Activated CD4-positive, alpha-beta memory T cell treated with anti-CD3 and anti-CD28 coated beads, Interleukin-2, amount 10 ng/mL, durations not matched to agents 7 days and 5 days (primary cell): ENCODE measurements around the gene NMUR2. TPM values are rescaled to one million over a fixed set of nuclear protein-coding genes. Genes with fewer than 3 reads are reported as not detected.

Experiments
- CTCF ChIA-PET: fragments of 350-600 bp; sonication (Branson Sonifier 250); formaldehyde crosslinking; loops from one replicate; lab custom pipeline; 2021; ENCODE audit warnings: antibody characterized with exemption, inconsistent platforms; lab: Charles Lee
- POLR2A ChIA-PET: fragments of 350-600 bp; sonication (Branson Sonifier 250); formaldehyde crosslinking; loops from one replicate; lab custom pipeline; 2021; ENCODE audit warnings: antibody characterized with exemption; lab: Charles Lee
- DNase-seq: peaks from one replicate; pipeline ENCODE4 v3.0.0-alpha.2; 2020
- H3K27ac Mint-ChIP-seq: one replicate; pipeline ENCODE4 v1.8.0; 2021; ENCODE audit warnings: mild to moderate bottlenecking, mixed read lengths
- H3K27me3 Mint-ChIP-seq: one replicate; pipeline ENCODE4 v1.8.0; 2021; ENCODE audit warnings: mixed read lengths
- H3K36me3 Mint-ChIP-seq: one replicate; pipeline ENCODE4 v1.8.0; 2021; ENCODE audit warnings: low read depth, mixed read lengths
- H3K4me1 Mint-ChIP-seq: one replicate; pipeline ENCODE4 v1.8.0; 2021; ENCODE audit warnings: mixed read lengths
- H3K4me3 Mint-ChIP-seq: one replicate; pipeline ENCODE4 v1.8.0; 2021; ENCODE audit warnings: mild to moderate bottlenecking, mixed read lengths
- H3K9me3 Mint-ChIP-seq: one replicate; pipeline ENCODE4 v1.8.0; 2021; ENCODE audit warnings: mixed read lengths
- total RNA-seq, 2 experiments: library from RNA; stranded (reverse); gene quantifications; one replicate each; pipeline ENCODE4 v1.2.3, GENCODE V29; 2021

NMUR2 gene, protein sequence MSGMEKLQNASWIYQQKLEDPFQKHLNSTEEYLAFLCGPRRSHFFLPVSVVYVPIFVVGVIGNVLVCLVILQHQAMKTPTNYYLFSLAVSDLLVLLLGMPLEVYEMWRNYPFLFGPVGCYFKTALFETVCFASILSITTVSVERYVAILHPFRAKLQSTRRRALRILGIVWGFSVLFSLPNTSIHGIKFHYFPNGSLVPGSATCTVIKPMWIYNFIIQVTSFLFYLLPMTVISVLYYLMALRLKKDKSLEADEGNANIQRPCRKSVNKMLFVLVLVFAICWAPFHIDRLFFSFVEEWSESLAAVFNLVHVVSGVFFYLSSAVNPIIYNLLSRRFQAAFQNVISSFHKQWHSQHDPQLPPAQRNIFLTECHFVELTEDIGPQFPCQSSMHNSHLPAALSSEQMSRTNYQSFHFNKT
- total RNA-seq: not detected

GRCh38 chr5:152405145-152405544, at the start of gene NMUR2:
Gene NMUR2 (minus strand): TSS chr5:152405279. CDS start chr5:152405113, 166 bp downstream.
- Mint-ChIP-seq H3K9me3 (no peaks in the 10 kb centered on the region), H3K27me3 (no peaks in the 10 kb centered on the region), H3K36me3 (no peaks in the 10 kb centered on the region), H3K27ac (no peak within 1 kb of the TSS), H3K4me1 (no peaks in the 10 kb centered on the region), H3K4me3 (no peak within 1 kb of the TSS)
- no peak for DNase-seq
- CTCF ChIA-PET: no interaction called here
- POLR2A ChIA-PET: no interaction called here

DNA sequence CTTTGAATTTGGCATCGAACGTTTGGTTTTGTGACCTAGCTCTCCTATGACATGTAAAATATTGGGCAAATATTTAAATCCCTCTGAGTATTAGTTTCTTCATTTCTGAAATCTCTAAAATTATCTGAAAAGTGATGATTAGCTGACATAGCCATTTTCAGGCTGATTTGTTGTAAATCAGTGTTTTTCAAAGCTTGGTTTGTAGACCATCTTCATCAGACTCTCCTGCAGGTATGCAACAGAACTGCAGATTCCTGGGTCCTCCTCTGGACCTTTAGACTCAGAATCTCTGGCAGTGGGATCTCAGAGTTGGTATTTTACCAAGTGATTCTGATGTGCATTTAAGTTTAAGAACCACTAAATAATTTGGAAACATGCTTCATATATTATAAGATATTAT, 38.9 kb upstream of the NMUR2 start:
- H3K36me3 Mint-ChIP-seq: no peaks in the 10 kb centered on the region

GRCh38 chr5:152439791-152440190, 34.7 kb upstream of the NMUR2 start:
- Mint-ChIP-seq H3K4me1 (no peaks in the 10 kb centered on the region), H3K9me3 (no peaks in the 10 kb centered on the region), H3K4me3 (no peak overlapping the region), H3K36me3 (no peaks in the 10 kb centered on the region), H3K27me3 (no peaks in the 10 kb centered on the region), H3K27ac (no peak overlapping the region)
- POLR2A ChIA-PET: no interaction called here
- CTCF ChIA-PET: no interaction called here
- DNase-seq: no peak

More for the DNA sequence above, 38.9 kb upstream of the NMUR2 start:
- ChIA-PET CTCF (no interaction called here), POLR2A (no interaction called here)
- Mint-ChIP-seq H3K9me3 (no peaks in the 10 kb centered on the region), H3K27ac (no peak overlapping the region), H3K4me1 (no peaks in the 10 kb centered on the region), H3K4me3 (no peak overlapping the region), H3K27me3 (no peaks in the 10 kb centered on the region)
- no peak for DNase-seq

DNA sequence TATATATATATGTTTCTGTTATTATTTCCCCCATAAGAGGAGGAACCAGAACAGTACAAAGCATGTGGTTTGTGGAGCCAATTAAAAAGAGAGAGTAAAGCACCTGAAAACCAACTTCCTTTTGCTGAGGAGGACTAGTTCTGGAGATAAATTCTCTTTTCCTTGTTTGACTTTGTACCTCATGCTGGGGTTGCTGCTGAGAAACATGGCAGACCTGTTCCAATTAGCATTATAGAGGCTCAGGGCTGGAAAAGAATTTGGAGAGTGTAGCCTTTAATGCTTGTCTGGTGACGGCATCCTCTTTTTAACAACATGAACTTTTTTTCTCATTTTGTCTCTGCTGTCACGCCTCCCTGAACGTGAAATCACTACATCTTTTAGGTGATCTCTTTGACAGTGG, 32.8 kb upstream of the NMUR2 start:
- CTCF ChIA-PET: no interaction called here
- no peak for DNase-seq
- H3K27ac Mint-ChIP-seq: no peak overlapping the region
- no peaks in the 10 kb centered on the region for H3K36me3 Mint-ChIP-seq
- no peaks in the 10 kb centered on the region for H3K4me1 Mint-ChIP-seq
- H3K9me3 Mint-ChIP-seq: no peaks in the 10 kb centered on the region
- no peaks in the 10 kb centered on the region for H3K27me3 Mint-ChIP-seq
- POLR2A ChIA-PET: no interaction called here
- no peak overlapping the region for H3K4me3 Mint-ChIP-seq

DNA sequence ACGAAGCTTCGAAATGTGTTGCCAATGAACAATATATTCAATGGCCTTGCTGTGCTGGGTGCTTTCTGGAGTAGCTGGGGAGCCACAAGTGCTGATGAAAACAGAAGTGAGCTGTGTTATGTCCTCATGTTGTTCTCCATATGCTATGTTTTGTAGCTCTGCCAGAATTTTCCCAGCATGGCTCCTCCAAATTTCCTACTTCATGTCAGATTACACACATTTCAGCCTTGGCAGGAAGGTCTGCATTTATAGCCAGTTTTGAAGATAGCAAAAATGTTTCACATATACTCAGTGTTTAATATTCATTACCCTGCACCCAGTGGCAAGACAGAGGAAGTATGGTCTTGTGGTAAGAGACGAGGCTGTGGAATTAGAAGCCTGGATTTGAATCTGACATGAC, 22.6 kb upstream of the NMUR2 start:
- Mint-ChIP-seq H3K27ac (no peak overlapping the region), H3K36me3 (no peaks in the 10 kb centered on the region), H3K27me3 (no peaks in the 10 kb centered on the region), H3K4me1 (no peaks in the 10 kb centered on the region), H3K4me3 (no peak overlapping the region), H3K9me3 (no peaks in the 10 kb centered on the region)
- CTCF ChIA-PET: no interaction called here
- POLR2A ChIA-PET: no interaction called here
- no peak for DNase-seq

DNA sequence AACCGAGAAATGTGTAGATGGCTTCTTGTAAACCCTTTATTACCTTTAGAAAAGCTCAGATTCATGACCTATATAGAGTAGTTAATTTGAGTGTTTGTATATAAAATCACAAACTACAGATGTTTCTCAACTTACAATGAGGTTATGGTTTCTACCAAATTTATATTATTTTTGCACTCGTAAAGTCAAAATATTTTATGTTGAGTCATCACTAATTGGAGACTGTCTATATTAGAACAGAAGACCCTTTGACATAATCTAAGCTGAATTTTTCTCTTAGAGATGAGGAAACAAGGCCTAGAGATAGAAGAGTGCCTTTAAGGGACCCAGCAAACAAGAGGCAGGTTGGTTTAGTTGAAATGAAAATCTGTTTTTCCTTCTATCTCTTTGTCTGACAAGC, 20.0 kb upstream of the NMUR2 start:
- Mint-ChIP-seq H3K4me3 (no peak overlapping the region), H3K27me3 (no peaks in the 10 kb centered on the region), H3K9me3 (no peaks in the 10 kb centered on the region), H3K4me1 (no peaks in the 10 kb centered on the region), H3K27ac (no peak overlapping the region), H3K36me3 (no peaks in the 10 kb centered on the region)
- no peak for DNase-seq
- ChIA-PET CTCF (no interaction called here), POLR2A (no interaction called here)

DNA sequence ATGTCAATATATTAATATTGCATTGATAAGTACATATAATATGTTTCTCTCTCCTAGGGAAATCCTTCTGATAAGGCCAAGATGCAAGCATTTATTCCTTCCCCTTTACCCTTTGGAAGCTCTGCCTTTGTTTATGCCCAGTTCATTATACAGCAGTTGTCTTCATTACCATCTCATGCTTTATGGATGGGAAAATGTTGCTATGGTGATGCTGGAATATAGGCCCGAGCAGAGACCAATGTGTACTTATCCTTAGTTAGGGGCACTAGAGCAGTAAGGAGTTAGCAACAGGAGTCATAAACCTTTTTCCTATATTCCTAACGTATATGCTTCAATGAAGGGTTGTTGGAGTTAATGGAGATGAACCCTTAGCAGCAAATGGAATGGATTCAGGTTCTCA, 19.4 kb upstream of the NMUR2 start:
- Mint-ChIP-seq H3K4me3 (no peak overlapping the region), H3K27ac (no peak overlapping the region), H3K4me1 (no peaks in the 10 kb centered on the region), H3K27me3 (no peaks in the 10 kb centered on the region), H3K9me3 (no peaks in the 10 kb centered on the region), H3K36me3 (no peaks in the 10 kb centered on the region)
- ChIA-PET POLR2A (no interaction called here), CTCF (no interaction called here)
- DNase-seq: no peak

DNA sequence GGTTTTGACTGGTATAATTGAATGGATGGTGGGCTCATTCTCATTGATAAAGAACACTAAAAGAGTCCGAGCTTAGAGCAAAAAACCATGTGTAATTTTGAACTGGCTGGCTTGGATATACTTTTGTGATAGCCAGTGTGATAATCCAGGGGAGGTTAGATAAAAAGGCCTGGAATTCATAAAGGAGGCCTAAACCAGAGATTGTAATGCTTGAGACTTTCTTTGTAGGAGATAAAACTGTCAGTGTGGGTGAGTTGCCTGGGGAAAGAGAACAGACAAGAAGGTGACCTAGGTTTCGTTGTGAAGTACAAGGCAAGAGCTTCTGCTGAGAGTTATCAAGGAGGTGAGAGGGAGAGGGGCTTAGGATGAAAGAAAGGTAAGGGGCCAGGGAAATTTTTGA, 17.0 kb upstream of the NMUR2 start:
- H3K9me3 Mint-ChIP-seq: no peaks in the 10 kb centered on the region
- H3K27me3 Mint-ChIP-seq: no peaks in the 10 kb centered on the region
- H3K4me3 Mint-ChIP-seq: no peak overlapping the region
- H3K4me1 Mint-ChIP-seq: no peaks in the 10 kb centered on the region
- H3K36me3 Mint-ChIP-seq: no peaks in the 10 kb centered on the region
- CTCF ChIA-PET: no interaction called here
- DNase-seq: no peak
- H3K27ac Mint-ChIP-seq: no peak overlapping the region
- POLR2A ChIA-PET: no interaction called here

DNA sequence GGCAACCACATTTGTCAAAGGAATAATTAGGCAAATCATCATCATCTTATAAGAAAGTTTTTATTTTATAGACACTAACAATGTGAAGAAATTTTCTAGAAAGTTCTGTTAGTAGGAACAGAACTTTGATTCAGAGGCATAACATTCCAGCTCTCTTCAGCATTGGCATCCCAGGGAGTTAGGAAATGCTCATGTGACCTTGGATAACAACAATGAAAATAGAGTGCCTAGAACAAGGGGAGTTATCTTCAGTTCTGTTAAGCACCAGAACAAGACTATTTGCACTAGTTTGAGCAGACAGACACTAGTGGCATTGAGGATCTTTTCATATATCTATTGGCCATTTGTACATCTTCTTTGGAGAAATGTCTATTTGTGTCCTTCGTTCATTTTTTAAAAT, 7.0 kb upstream of the NMUR2 start:
- no peaks in the 10 kb centered on the region for H3K27me3 Mint-ChIP-seq
- H3K4me3 Mint-ChIP-seq: no peak overlapping the region
- ChIA-PET CTCF (no interaction called here), POLR2A (no interaction called here)
- no peak for DNase-seq
- H3K27ac Mint-ChIP-seq: no peak overlapping the region
- peaks cover 2% of the 10 kb centered on the region for H3K9me3 Mint-ChIP-seq
- H3K4me1 Mint-ChIP-seq: no peaks in the 10 kb centered on the region
- H3K36me3 Mint-ChIP-seq: no peaks in the 10 kb centered on the region

DNA sequence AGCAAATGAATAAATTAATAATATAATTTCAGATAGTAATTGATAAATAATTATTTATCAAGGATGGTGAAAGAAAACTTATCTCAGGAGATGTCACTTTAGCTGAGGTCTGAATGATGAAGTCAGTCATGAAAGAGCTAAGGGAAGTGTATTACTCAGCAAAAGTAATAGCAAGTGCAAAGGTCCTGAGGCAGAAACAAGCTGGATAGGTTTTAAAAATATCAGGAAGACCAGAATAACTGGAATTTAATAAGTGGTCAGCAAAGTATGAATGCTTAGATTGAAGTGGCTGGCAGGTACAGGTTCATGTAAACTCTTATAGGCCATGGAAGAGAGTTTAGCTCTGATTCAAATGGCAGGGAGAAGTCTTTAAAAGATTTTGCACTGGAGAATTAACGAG, 1.0 kb upstream of the NMUR2 start:
- no peak for DNase-seq
- CTCF ChIA-PET: interaction anchor here (0.6 kb wide), 1 partner anchor 1620 kb away, joined by 3 read pairs; no protein-coding TSS in a partner anchor
- Mint-ChIP-seq H3K27ac (no peak overlapping the region), H3K36me3 (no peaks in the 10 kb centered on the region), H3K27me3 (no peaks in the 10 kb centered on the region), H3K4me1 (no peaks in the 10 kb centered on the region), H3K4me3 (no peak overlapping the region), H3K9me3 (no peaks in the 10 kb centered on the region)
- POLR2A ChIA-PET: no interaction called here

GRCh38 chr5:152404494-152404893, 585 bp downstream of the NMUR2 start:
- ChIA-PET CTCF (no interaction called here), POLR2A (no interaction called here)
- Mint-ChIP-seq H3K27me3 (no peaks in the 10 kb centered on the region), H3K9me3 (no peaks in the 10 kb centered on the region), H3K27ac (no peak overlapping the region), H3K36me3 (no peaks in the 10 kb centered on the region), H3K4me3 (no peak overlapping the region), H3K4me1 (no peaks in the 10 kb centered on the region)
- DNase-seq: no peak

GRCh38 chr5:152403046-152403445, 2.0 kb downstream of the NMUR2 start:
- no peaks in the 10 kb centered on the region for H3K4me1 Mint-ChIP-seq
- H3K27me3 Mint-ChIP-seq: no peaks in the 10 kb centered on the region
- H3K4me3 Mint-ChIP-seq: no peak overlapping the region
- ChIA-PET CTCF (no interaction called here), POLR2A (no interaction called here)
- DNase-seq: no peak
- no peaks in the 10 kb centered on the region for H3K36me3 Mint-ChIP-seq
- H3K27ac Mint-ChIP-seq: no peak overlapping the region
- no peaks in the 10 kb centered on the region for H3K9me3 Mint-ChIP-seq

- Mint-ChIP-seq H3K36me3 (no peaks in the 10 kb centered on the region), H3K4me3 (no peak overlapping the region), H3K4me1 (no peaks in the 10 kb centered on the region), H3K9me3 (no peaks in the 10 kb centered on the region), H3K27me3 (no peaks in the 10 kb centered on the region), H3K27ac (no peak overlapping the region)
- ChIA-PET POLR2A (no interaction called here), CTCF (no interaction called here)
- no peak for DNase-seq
Observed at GRCh38 chr5:152400846-152401245, 4.2 kb downstream of the NMUR2 start.

DNA sequence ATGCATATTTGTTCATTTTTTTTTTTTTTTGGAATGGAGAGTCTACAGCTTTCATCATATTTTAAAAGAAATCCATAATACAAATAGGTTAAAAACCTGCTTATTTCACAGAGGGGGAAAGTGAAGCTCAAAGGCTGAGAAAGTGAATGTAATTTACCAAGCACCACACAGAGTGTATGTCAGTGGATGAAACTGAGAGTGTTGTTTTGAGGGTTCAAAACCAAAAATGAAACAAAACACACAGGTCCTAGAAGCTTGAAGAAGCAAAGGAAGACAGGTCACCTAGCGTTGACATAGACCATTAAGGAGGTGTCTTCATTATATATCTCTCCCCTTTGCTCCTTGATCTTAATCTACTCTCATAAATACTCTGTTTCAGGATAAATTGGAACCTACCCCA, 7.5 kb downstream of the NMUR2 start:
- Mint-ChIP-seq H3K27me3 (no peaks in the 10 kb centered on the region), H3K36me3 (no peaks in the 10 kb centered on the region), H3K9me3 (no peaks in the 10 kb centered on the region), H3K4me1 (no peaks in the 10 kb centered on the region), H3K4me3 (no peak overlapping the region), H3K27ac (no peak overlapping the region)
- POLR2A ChIA-PET: no interaction called here
- CTCF ChIA-PET: interaction anchor here (0.7 kb wide), 1 partner anchor 39 kb away, joined by 5 read pairs; no protein-coding TSS in a partner anchor
- no peak for DNase-seq
